Neural crest cell (in vitro differentiated cells): Measurements from ENCODE around the gene PRH2. TPM values are rescaled to one million over a fixed set of nuclear protein-coding genes. Genes with fewer than 3 reads are reported as not detected.

Experiments
- DNase-seq: peaks from one replicate; pipeline ENCODE4 v3.0.0; 2021; ENCODE audit warnings: low read depth, mixed read lengths, low spot score
- H3K27ac Mint-ChIP-seq: one replicate; pipeline ENCODE4 v1.8.0; 2021; ENCODE audit warnings: mild to moderate bottlenecking, mixed read lengths; ENCODE audit not compliant: unreplicated experiment
- H3K27me3 Mint-ChIP-seq: 2 replicates; pipeline ENCODE4 v1.8.0; 2021; ENCODE audit warnings: low read depth, mild to moderate bottlenecking, mixed read lengths
- H3K36me3 Mint-ChIP-seq: 2 replicates; pipeline ENCODE4 v1.8.0; 2021; ENCODE audit warnings: low read depth, mild to moderate bottlenecking, mixed read lengths
- H3K4me1 Mint-ChIP-seq: 2 replicates; pipeline ENCODE4 v1.8.0; 2021; ENCODE audit warnings: mixed read lengths
- H3K4me3 Mint-ChIP-seq: one replicate; pipeline ENCODE4 v1.8.0; 2021; ENCODE audit warnings: mild to moderate bottlenecking, mixed read lengths
- H3K9me3 Mint-ChIP-seq: 2 replicates; pipeline ENCODE4 v1.8.0; 2021; ENCODE audit warnings: mixed read lengths
- total RNA-seq: library from RNA; stranded (reverse); gene quantifications from 2 replicates; pipeline ENCODE4 v1.2.1, GENCODE V29; 2021
- TF ChIP-seq, protein P1 (sequence below): fragments of 200-600 bp; sonication (generic); conservative IDR thresholded peaks from 2 replicates; pipeline ENCODE4 v1.5.0; 2021; ENCODE audit warnings: antibody characterized with exemption, mild to moderate bottlenecking

PRH2 gene
- total RNA-seq, 1 donor from 2014 or later: not detected

DNA sequence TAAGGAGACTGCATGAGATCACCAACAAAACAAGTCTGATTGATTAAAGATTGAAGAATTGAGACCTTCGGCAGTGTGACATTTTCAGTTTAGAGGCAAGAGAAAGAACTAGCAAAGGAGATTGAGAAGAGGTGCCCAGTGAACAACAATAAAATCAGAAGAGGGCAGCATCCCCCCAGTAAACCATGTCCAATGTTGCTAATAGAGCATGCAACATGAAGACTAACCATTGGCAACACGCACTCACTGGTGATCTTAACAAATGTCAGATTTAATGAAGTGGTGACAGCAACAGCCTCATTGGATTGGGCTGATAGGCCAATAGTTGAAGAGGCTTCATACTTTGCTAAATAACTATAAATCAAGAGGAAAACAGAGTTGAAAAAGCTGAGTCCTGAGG, 30.8 kb downstream of the PRH2 start:
- peaks cover 21% of the 10 kb centered on the region for H3K9me3 Mint-ChIP-seq
- no peak overlapping the region for H3K27ac Mint-ChIP-seq
- TF ChIP-seq, protein P1, sequence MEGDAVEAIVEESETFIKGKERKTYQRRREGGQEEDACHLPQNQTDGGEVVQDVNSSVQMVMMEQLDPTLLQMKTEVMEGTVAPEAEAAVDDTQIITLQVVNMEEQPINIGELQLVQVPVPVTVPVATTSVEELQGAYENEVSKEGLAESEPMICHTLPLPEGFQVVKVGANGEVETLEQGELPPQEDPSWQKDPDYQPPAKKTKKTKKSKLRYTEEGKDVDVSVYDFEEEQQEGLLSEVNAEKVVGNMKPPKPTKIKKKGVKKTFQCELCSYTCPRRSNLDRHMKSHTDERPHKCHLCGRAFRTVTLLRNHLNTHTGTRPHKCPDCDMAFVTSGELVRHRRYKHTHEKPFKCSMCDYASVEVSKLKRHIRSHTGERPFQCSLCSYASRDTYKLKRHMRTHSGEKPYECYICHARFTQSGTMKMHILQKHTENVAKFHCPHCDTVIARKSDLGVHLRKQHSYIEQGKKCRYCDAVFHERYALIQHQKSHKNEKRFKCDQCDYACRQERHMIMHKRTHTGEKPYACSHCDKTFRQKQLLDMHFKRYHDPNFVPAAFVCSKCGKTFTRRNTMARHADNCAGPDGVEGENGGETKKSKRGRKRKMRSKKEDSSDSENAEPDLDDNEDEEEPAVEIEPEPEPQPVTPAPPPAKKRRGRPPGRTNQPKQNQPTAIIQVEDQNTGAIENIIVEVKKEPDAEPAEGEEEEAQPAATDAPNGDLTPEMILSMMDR: no peak
- no peaks in the 10 kb centered on the region for H3K4me1 Mint-ChIP-seq
- H3K36me3 Mint-ChIP-seq: peaks cover 50% of the 10 kb centered on the region
- no peaks in the 10 kb centered on the region for H3K27me3 Mint-ChIP-seq
- no peak overlapping the region for H3K4me3 Mint-ChIP-seq
- DNase-seq: no peak

DNA sequence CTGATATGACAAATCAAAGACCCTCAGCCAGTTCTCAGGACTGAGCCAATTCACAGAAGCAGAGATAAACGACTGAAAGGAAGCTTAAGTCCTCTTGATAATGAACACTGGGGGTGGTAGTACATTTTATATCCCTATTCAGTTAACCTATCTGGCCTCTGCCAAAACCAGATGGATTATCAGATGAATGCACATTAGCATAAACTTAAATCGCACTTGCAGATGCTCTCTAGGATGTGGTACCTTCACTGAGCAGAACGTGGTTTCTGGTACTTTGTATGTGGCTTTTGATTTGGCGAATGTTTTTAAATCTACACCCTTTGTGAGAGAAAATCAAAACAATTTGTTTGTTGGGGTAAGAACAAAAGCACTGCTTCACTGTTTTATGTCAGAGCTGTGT, 31.2 kb downstream of the PRH2 start:
- Mint-ChIP-seq H3K4me1 (no peaks in the 10 kb centered on the region), H3K9me3 (peaks cover 19% of the 10 kb centered on the region), H3K4me3 (no peak overlapping the region), H3K36me3 (peaks cover 46% of the 10 kb centered on the region), H3K27ac (no peak overlapping the region), H3K27me3 (no peaks in the 10 kb centered on the region)
- DNase-seq: no peak
- TF ChIP-seq, protein P1: no peak

DNA sequence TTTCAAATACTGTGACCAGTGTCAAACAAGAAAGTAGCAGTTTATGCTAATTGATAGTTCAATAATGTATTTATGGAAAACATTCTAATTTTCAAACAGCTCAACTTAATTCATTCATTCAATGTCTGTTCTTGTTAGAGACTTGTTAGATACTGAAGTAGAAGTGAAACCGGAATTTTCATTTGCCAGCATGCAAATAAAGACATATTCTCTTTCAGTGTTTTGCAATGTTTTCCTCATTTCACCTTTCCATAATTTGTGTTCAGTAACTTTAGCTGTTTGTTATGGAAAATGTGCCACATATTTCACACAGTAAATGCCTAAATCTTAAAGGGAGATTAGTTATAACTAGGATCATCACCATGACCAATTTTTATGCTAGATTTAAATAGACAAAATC, 36.4 kb downstream of the PRH2 start:
- H3K27ac Mint-ChIP-seq: no peak overlapping the region

DNA sequence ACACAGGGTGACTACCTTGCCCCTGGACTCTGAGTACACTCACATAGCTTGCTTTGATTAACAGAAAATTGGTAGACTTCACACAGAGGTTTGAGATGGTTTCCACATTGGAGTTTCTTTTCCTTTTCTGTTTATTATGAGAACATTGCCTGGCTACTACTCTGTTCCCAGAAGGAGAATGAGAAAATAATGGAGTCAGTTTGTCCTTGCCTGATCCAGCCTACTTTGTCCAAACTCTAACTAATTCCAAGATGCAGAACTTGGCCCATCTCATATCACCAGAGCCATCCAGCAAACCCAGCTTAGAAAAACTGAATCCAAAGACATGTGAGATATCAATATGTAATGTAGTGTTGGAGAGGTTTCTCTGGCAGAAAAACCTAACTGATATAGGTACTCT, 37.3 kb downstream of the PRH2 start:
- no peak for DNase-seq
- no peaks in the 10 kb centered on the region for H3K4me1 Mint-ChIP-seq
- H3K27ac Mint-ChIP-seq: no peak overlapping the region

More for the DNA sequence above, 36.4 kb downstream of the PRH2 start:
- TF ChIP-seq, protein P1: no peak
- peaks cover 31% of the 10 kb centered on the region for H3K36me3 Mint-ChIP-seq
- H3K4me1 Mint-ChIP-seq: no peaks in the 10 kb centered on the region
- H3K4me3 Mint-ChIP-seq: no peak overlapping the region
- H3K27me3 Mint-ChIP-seq: no peaks in the 10 kb centered on the region
- H3K9me3 Mint-ChIP-seq: peaks cover 2% of the 10 kb centered on the region
- no peak for DNase-seq

DNA sequence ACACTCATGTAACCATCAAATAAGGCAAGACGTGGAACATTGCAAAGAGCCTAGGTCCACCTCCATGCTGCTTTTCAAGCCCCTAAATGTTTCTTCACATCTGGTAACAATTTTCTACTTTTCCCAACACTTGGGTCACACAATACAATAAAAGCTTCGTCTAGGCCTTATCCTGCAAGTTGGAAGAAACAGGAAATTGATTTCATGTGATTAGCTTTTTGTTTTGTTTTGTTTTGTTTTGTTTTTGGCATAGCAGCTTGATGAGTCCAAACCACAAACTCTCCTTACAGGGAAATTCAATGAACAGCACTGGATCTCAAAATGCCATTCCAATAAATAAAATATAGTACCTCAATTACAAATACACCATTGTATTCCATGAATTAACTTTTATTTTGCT, 38.4 kb downstream of the PRH2 start:
- Mint-ChIP-seq H3K4me1 (no peaks in the 10 kb centered on the region), H3K4me3 (no peak overlapping the region), H3K27ac (no peak overlapping the region), H3K27me3 (no peaks in the 10 kb centered on the region), H3K9me3 (peaks cover under 1% of the 10 kb centered on the region), H3K36me3 (peaks cover 25% of the 10 kb centered on the region)
- TF ChIP-seq, protein P1: no peak
- DNase-seq: no peak

More for the DNA sequence above, 37.3 kb downstream of the PRH2 start:
- peaks cover 31% of the 10 kb centered on the region for H3K36me3 Mint-ChIP-seq
- no peaks in the 10 kb centered on the region for H3K27me3 Mint-ChIP-seq
- H3K9me3 Mint-ChIP-seq: peaks cover 2% of the 10 kb centered on the region
- TF ChIP-seq, protein P1: no peak
- no peak overlapping the region for H3K4me3 Mint-ChIP-seq
